AG09309 (cell line): ENCODE data around the gene CRADD.

Experiments used
- DNase-seq: peaks from one replicate; pipeline ENCODE4 v3.0.0-alpha.2; 2010; ENCODE audit warnings: low read depth
- H3K4me3 ChIP-seq: 2 replicates; pipeline ENCODE4 v1.5.1; 2011; ENCODE audit warnings: mild to moderate bottlenecking, low read depth, low read length, moderate library complexity; ENCODE audit not compliant: control insufficient read depth
- CTCF ChIP-seq: IDR thresholded peaks from 2 replicates; pipeline ENCODE4 v1.5.1; 2011; ENCODE audit warnings: mild to moderate bottlenecking, low read depth, low read length, inconsistent platforms; ENCODE audit not compliant: insufficient read depth, control insufficient read depth; ENCODE audit errors: missing control alignments

Gene CRADD

GRCh38 chr12:93915411-93915810 is 238.2 kb downstream of the CRADD start:
- H3K4me3 ChIP-seq = no peak overlapping the region
- TF ChIP-seq CTCF = no peak
- no peak for DNase-seq

- TF ChIP-seq CTCF = no peak
- DNase-seq = no peak
- H3K4me3 ChIP-seq = no peak overlapping the region
Measured at GRCh38 chr12:93916402-93916801, 239.2 kb downstream of the CRADD start.

- no peak overlapping the region for H3K4me3 ChIP-seq
Measured at GRCh38 chr12:93918262-93918661, 241.1 kb downstream of the CRADD start.

GRCh38 chr12:93918900-93919299 is 241.7 kb downstream of the CRADD start:
- no peak for DNase-seq
- no peak for TF ChIP-seq CTCF
- no peak overlapping the region for H3K4me3 ChIP-seq

More at GRCh38 chr12:93918262-93918661, 241.1 kb downstream of the CRADD start:
- no peak for TF ChIP-seq CTCF
- peak; percentile 94 for DNase-seq

- no peak overlapping the region for H3K4me3 ChIP-seq
- TF ChIP-seq CTCF = no peak
- DNase-seq = no peak
Measured at GRCh38 chr12:93921521-93921920, 244.3 kb downstream of the CRADD start.

GRCh38 chr12:93922583-93923006 is 245.4 kb downstream of the CRADD start:
- no peak for TF ChIP-seq CTCF
- DNase-seq = no peak
- H3K4me3 ChIP-seq = no peak overlapping the region

- no peak for TF ChIP-seq CTCF
- DNase-seq = no peak
- no peak overlapping the region for H3K4me3 ChIP-seq
Measured at GRCh38 chr12:93924367-93924766, 247.2 kb downstream of the CRADD start.
